Adrenal gland (tissue), 12 donors: ENCODE measurements around the gene DCDC2C. TPM values are rescaled to one million over a fixed set of nuclear protein-coding genes. Genes with fewer than 3 reads are reported as not detected.

Source experiments
- DNase-seq, 7 donors: peaks; one replicate each; pipeline ENCODE4 v3.0.0-alpha.2; 2019 to 2020
- H3K27ac ChIP-seq, 5 donors: fragments of 200-600 bp; sonication (generic) in 4 of 5; 1 replicate in 3 of 5; 2 replicates in 2 of 5; pipeline versions ENCODE4 v1.5.1 to v1.8.0; 2016 to 2020; ENCODE audit warnings: mild to moderate bottlenecking in 1 of 5
- H3K27me3 ChIP-seq: fragments of 200-600 bp; 2 replicates; pipeline ENCODE4 v1.8.0; 2021
- H3K36me3 ChIP-seq, 2 donors: fragments of 200-600 bp; replicated peaks in 1 of 2; 1 replicate in 1 of 2; 2 replicates in 1 of 2; pipeline versions ENCODE4 v1.5.1 to v1.8.0; 2018 to 2022
- H3K4me1 ChIP-seq, 2 donors: fragments of 200-600 bp; replicated peaks in 1 of 2; 1 replicate in 1 of 2; 2 replicates in 1 of 2; pipeline versions ENCODE4 v1.5.1 to v1.8.0; 2018 to 2021
- H3K4me3 ChIP-seq, 4 donors: fragments of 200-600 bp; sonication (generic) in 3 of 4; one replicate each; pipeline ENCODE4 v1.5.1; 2016 to 2018
- H3K9me3 ChIP-seq, 3 donors: fragments of 200-600 bp; sonication (generic) in 1 of 3; replicated peaks in 1 of 3; 1 replicate in 2 of 3; 2 replicates in 1 of 3; pipeline versions ENCODE4 v1.5.1 to v1.8.0; 2016 to 2021
- POLR2A ChIP-seq, 2 donors: fragments of 450-650 bp; IDR thresholded peaks; one replicate each; pipeline ENCODE4 v1.6.1; 2017; ENCODE audit warnings: antibody characterized with exemption in 2 of 2, mild to moderate bottlenecking in 2 of 2, moderate library complexity in 1 of 2
- WGBS, 4 donors: extraction: QIAGEN DNeasy Blood & Tissue Kit in 2 of 4; methylation state at CpG; one replicate each; pipeline versions ENCODE4 v1.1.5 to v1.1.7; 2013 to 2017; 5-methylcytosine and 5-hydroxymethylcytosine counted together
- intact Hi-C, 2 donors: fragments of 100-400 bp; cut with DNase I; formaldehyde crosslinking; loops; one replicate each; pipeline versions ENCODE4 v1.14.1 to v1.15.0; 2022 to 2023
- polyA plus RNA-seq, 3 donors: library from polyadenylated mRNA; stranded (reverse); fragments of 200-250 nt in 2 of 3; fragments of 350-450 nt in 1 of 3; fragmentation: Illumina TruSeq in 1 of 3; extraction: RNeasy Lipid Tissue Mini Kit (QIAGEN cat#74804) in 1 of 3; gene quantifications; one replicate each; pipeline ENCODE4 v1.2.3, GENCODE V29; 2013 to 2014
- total RNA-seq, 9 donors: library from RNA; depleted of rRNA in 4 of 9; stranded (reverse); fragments of >200 nt in 4 of 9; fragments of 120-200 nt in 1 of 9; fragmentation: NEBNext Ultra II Directional in 1 of 9; extraction: Animal tissue kit (Norgen Biotek cat#: 25700) in 1 of 9; gene quantifications; one replicate each; pipeline versions ENCODE4 v1.1.0 to v1.2.4, GENCODE V29; 2013 to 2023
- TF ChIP-seq, protein P1 (sequence below), 6 experiments: fragments of 450-650 bp in 4 of 6; fragments of 200-600 bp in 2 of 6; sonication (generic) in 1 of 6; IDR thresholded peaks; 1 replicate in 5 of 6; 2 replicates in 1 of 6; pipeline versions ENCODE4 v1.5.1 to v1.8.0; 2016 to 2021; ENCODE audit warnings: antibody characterized with exemption in 6 of 6, mild to moderate bottlenecking in 2 of 6, moderate library complexity in 1 of 6
- donor health status: healthy with polysubstance abuse.
- donor health status: Bipolar disorder and iron deficiency.
- donor health status: DM: yes; HTN: yes; CAD: no.
- donor health status: DM: no; HTN: no; CAD: no.
- donor health status: DM: no; HTN: no; CAD: no.
- donor health status: DM: yes; HTN: yes; CAD: no.

The DCDC2C gene
- total and polyA plus RNA-seq, 12 donors, result 0.18 to 2.0 (median 0.39) TPM; not detected in 6

DNA sequence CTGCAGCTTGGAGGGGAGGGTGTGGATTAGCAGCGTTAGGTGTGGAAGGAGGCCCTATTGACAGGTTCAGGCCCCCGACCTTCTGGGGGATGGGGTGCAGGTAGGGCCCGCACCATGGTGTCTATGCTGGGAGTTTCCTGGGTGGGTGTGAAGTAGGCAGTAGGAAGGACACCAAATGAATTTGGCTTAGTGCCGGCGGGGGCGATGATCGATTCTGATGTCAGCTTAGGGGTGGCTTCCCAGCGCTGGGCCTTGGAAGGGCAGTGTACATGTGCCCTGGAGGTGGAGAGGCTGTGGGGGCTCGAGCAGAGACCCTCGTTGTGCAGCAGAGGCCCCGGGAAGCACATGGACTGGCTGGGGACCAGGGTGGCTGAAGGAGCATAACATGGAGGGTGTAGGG is 21.6 kb downstream of the DCDC2C start:
- no peaks in the 10 kb centered on the region for H3K9me3 ChIP-seq
- H3K4me1 ChIP-seq, result no peaks in the 10 kb centered on the region
- no peaks in the 10 kb centered on the region for H3K36me3 ChIP-seq
- DNase-seq, result no peak
- TF ChIP-seq, protein P1, sequence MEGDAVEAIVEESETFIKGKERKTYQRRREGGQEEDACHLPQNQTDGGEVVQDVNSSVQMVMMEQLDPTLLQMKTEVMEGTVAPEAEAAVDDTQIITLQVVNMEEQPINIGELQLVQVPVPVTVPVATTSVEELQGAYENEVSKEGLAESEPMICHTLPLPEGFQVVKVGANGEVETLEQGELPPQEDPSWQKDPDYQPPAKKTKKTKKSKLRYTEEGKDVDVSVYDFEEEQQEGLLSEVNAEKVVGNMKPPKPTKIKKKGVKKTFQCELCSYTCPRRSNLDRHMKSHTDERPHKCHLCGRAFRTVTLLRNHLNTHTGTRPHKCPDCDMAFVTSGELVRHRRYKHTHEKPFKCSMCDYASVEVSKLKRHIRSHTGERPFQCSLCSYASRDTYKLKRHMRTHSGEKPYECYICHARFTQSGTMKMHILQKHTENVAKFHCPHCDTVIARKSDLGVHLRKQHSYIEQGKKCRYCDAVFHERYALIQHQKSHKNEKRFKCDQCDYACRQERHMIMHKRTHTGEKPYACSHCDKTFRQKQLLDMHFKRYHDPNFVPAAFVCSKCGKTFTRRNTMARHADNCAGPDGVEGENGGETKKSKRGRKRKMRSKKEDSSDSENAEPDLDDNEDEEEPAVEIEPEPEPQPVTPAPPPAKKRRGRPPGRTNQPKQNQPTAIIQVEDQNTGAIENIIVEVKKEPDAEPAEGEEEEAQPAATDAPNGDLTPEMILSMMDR (IDR thresholded peaks at IDR 0.05), result no peak
- no peak for TF ChIP-seq POLR2A (IDR thresholded peaks at IDR 0.05)
- H3K27me3 ChIP-seq, result no peaks in the 10 kb centered on the region
- WGBS, 4 donors, result 83 to 86% (median 84%) methylated on average over 11 of the region's 11 CpGs
- no peak overlapping the region for H3K27ac ChIP-seq
- no peak overlapping the region for H3K4me3 ChIP-seq
- intact Hi-C loops, result loop anchor here (5.0 kb wide), 3 partner anchors 52 to 102 kb away; no protein-coding TSS in a partner anchor

DNA sequence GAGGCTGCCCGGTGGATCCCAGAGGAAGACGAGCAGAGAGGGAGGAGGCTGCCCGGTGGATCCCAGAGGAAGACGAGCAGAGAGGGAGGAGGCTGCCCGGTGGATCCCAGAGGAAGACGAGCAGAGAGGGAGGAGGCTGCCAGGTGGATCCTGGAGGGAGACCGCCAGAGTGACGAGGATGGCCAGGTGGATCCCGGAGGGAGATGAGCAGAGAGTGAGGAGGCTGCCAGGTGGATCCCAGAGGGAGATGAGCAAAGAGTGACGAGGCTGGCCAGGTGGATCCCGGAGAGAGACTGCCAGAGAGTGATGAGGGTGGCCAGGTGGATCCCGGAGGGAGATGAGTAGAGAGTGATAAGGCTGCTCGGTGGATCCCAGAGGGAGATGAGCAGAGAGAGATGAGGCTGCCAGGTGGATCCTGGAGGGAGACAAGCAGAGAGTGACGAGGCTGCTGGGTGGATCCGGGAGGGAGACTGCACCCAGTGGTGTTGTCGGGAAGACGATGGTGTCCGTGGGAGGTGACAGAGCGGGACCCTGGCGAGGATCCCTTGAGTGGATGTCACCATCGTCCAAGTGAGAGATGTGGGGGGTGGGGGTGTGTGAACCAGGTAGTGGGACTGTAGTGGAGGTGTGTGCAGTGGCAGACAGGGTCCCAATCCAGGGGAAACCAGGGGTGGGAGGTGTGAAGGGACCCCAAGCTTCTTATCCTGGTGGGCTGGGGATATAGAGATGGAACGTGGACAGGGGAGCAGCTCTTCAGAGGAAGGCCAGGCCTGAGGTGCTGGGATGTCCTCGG is 22.3 kb downstream of the DCDC2C start:
- no peaks in the 10 kb centered on the region for H3K27me3 ChIP-seq
- no peak overlapping the region for H3K4me3 ChIP-seq
- 76 to 84% (median 78%) methylated on average over 16 to 23 of the region's 23 CpGs for WGBS, 4 donors
- TF ChIP-seq, protein P1 (IDR thresholded peaks at IDR 0.05), result no peak
- no peak for TF ChIP-seq POLR2A (IDR thresholded peaks at IDR 0.05)
- no peak for DNase-seq
- intact Hi-C loops, result loop anchor here (5.0 kb wide), 3 partner anchors 52 to 102 kb away; no protein-coding TSS in a partner anchor
- no peaks in the 10 kb centered on the region for H3K9me3 ChIP-seq
- H3K4me1 ChIP-seq, result no peaks in the 10 kb centered on the region
- no peaks in the 10 kb centered on the region for H3K36me3 ChIP-seq
- no peak overlapping the region for H3K27ac ChIP-seq

DNA sequence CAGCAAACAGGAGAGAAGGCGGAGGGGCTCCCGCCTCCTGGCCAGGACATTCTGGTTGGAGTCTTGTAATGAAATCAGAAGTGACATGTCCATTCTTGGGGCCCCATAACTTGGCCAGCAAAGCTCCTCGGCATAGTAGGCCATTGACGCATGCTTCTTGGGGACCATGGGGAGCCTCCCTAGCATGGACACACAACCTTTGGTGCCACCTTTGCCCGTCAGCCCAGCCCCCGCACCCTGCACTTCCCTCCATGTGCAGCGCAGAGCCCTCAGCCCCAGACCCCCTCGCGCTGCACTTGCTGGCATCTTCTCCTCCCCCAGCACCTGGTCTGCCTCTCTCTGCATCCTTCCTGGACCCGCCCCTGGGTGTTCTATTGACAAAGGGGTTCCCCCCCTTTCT is 23.1 kb downstream of the DCDC2C start:
- Histone ChIP-seq H3K4me1 (no peaks in the 10 kb centered on the region), H3K4me3 (no peak overlapping the region), H3K27me3 (no peaks in the 10 kb centered on the region), H3K36me3 (no peaks in the 10 kb centered on the region), H3K9me3 (no peaks in the 10 kb centered on the region), H3K27ac (no peak overlapping the region)
- intact Hi-C loops, result loop anchor here (5.0 kb wide), 3 partner anchors 51 to 101 kb away; no protein-coding TSS in a partner anchor
- WGBS, 4 donors, result 85 to 94% (median 85%) methylated on average over 6 to 10 of the region's 10 CpGs
- TF ChIP-seq, protein P1 (IDR thresholded peaks at IDR 0.05), result no peak
- TF ChIP-seq POLR2A (IDR thresholded peaks at IDR 0.05), result no peak
- DNase-seq, result no peak

DNA sequence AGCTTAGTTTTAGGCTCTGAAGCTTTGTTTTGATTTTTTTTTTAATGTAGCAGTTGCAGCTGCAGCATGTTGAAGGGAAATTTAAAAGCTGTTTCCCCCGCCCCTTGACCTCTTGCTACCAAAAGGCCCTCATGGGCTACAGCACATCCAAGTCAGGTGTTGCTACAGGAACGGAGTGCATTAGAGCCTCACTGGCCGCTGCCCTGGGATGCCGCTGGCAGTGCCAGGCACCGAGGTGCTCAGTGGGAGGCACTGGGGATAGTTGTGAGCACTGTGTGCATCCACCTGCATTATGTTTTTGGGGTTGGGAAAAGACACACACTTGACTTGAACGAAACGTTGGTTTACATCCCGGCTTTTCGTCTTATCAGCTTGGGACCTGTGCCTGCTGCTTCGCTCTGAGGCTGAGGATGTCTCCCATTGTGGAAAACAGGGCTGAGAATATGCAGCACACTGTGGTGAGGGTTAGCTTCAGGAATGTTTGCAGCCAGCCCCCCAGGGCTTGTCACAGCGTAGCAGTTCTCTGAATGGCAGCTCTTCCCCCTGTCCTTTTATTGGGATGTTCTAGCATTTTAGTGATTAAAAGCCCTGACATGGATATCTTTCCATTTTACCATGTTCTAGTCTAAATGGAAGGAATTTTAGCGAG is 24.1 kb downstream of the DCDC2C start:
- no peak overlapping the region for H3K27ac ChIP-seq
- H3K4me3 ChIP-seq, result no peak overlapping the region
- no peaks in the 10 kb centered on the region for H3K4me1 ChIP-seq
- H3K27me3 ChIP-seq, result no peaks in the 10 kb centered on the region
- no peak for DNase-seq
- intact Hi-C loops, result loop anchor here (5.0 kb wide), 3 partner anchors 50 to 100 kb away; no protein-coding TSS in a partner anchor
- H3K36me3 ChIP-seq, result no peaks in the 10 kb centered on the region
- 58 to 68% (median 65%) methylated on average over 12 of the region's 12 CpGs for WGBS, 4 donors
- no peak for TF ChIP-seq POLR2A (IDR thresholded peaks at IDR 0.05)
- TF ChIP-seq, protein P1 (IDR thresholded peaks at IDR 0.05), result no peak
- no peaks in the 10 kb centered on the region for H3K9me3 ChIP-seq
